Suppressor macrophage (primary cell): ENCODE results near the gene H1-8.
"Not testable (repeated sequence)": the region's sequence is repeated elsewhere in the genome, so short reads cannot be mapped to it uniquely, and the experiment has no call there.

Experiments
- DNase-seq, 4 experiments: peaks; one replicate each; pipeline ENCODE4 v3.0.0-alpha.2; 2020 to 2022

H1-8 gene

DNA sequence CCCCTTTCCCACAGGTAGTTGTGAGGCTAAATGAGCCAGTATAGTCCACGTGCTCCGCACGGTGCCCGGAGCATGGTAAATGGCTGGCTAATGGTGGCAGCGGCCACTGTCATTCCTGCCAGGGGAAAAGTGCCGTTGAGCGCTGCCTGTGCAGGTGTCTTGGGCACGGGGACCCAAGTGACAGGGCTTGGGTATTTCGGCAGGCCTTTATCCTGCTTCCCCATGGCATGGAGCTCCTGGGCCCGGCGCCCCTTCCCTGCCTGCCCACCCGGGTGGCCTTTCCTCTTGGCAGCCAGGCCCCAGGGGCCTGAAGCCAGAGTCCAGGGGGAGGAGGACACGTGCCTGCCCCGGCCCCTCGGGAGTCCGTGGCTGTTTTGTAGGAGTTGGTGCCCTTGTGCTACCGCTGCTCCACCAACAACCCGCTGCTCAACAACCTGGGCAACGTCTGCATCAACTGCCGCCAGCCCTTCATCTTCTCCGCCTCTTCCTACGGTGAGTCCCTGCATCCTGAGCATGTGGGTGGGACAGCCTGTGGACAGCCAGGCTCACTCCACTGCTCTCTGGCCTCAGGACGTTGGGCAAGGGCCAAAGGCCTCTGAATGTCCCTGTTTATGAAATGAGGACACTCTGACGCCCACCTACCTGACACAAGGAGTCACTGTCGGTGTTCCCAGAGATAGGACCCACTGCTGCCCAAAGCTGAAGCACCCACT lies 27.7 kb upstream of the H1-8 start:
- not testable (repeated sequence) for DNase-seq

DNA sequence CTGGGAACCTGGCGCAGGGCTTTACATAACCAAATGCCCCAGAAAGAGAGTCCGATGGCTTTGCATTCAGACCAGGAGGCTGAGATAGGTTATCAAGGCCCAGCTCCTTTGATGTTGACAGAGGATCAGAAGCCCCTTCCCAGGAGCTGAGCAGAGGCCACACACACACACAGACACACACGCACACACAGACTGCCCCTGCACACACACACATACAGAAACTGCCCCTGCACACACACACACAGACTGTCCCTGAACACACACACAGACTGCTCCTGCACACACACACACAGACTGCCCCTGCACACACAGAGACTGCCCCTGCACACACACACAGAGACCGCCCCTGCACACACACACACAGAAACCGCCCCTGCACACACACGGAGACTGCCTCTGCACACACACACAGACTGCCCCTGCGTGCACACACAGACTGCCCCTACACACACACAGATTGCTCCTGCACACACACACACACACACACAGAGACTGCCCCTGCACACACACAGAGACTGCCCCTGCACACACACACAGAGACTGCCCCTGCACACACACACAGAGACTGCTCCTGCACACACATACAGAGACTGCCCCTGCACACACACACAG lies 27.0 kb upstream of the H1-8 start:
- DNase-seq, result not testable (repeated sequence)

DNA sequence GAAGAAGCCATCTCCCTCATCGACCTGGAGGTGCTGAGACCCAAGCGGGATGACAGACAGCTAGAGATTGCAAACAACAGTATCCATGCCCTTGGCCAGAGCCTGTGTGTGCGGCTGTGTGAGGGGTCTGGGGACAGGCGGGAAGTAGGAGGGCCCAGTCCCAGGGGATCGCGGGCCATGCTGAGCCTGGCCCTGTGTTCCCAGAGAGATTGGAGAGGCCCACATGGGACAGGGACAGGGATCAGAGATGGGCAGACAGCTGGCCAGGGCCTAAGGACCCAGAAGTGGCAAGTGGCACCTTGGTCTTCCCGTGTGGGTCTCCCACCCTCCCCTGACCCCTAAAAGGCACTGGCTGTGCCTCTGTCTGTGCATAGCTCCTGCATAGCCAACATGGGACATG lies 25.5 kb upstream of the H1-8 start:
- DNase-seq, result no peak

- no peak for DNase-seq
Observed at GRCh38 chr3:129518038-129518561, 24.9 kb upstream of the H1-8 start.

DNA sequence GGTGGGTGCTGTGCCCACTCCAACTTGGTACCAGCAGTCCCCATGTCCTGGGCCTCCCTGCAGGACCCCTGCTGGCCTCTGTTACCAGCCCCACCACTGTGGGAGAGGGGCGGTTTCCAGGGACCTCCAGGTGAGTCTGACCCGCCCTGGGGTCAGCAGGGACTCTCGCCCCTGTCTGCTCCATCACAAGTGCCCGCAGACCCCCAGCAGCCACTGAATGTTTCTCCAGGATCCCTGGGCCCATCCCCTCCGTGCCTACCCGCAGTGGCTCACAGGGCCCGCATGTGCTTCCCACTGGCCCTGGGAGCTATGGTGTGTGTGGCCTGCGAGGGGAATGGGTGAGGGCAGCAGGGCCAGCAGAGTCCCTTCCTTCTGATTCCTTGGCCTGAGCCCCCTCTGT lies 24.4 kb upstream of the H1-8 start:
- DNase-seq, result no peak

GRCh38 chr3:129519449-129519848 lies 23.5 kb upstream of the H1-8 start:
- DNase-seq, result no peak

DNA sequence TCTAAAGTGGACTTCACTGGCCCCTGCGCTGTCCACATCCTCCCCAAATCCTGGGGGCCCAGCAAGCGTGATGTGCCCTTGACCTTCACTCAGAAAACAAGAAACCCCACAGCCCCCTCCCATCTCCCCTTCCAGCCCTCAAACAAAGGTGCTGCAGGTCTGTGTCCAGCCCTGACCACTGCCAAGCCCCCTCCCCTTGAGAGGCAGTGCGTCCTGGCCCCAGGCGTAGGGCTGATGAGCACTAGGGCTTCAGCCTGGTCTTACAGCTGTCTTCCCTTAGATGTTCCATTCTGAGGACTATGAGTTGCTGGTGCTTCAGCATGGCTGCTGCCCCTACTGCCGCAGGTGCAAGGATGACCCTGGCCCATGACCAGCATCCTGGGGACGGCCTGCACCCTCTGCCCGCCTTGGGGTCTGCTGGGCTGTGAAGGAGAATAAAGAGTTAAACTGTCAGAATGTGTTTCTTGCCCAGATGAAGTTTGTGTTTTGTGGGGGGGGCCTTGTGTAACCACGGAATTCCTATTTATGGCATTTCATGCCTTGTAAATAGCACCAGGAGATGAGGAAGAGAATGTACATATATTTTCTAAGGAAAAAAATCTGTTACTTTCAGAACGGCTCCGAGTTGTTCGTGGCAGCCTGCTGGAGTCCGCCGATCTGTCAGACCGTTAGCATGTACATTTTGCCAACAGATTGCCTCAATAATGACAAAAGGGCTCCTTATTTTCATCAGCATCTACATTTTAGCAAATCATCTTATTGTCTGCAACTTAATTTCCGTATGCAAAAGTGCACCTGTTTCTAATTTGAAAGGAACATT lies 22.9 kb upstream of the H1-8 start:
- no peak for DNase-seq

- no peak for DNase-seq
Observed at GRCh38 chr3:129520960-129521359, 22.0 kb upstream of the H1-8 start.

GRCh38 chr3:129521611-129522010 lies 21.4 kb upstream of the H1-8 start:
- DNase-seq, result no peak

GRCh38 chr3:129522953-129523352 lies 20.0 kb upstream of the H1-8 start:
- no peak for DNase-seq

DNA sequence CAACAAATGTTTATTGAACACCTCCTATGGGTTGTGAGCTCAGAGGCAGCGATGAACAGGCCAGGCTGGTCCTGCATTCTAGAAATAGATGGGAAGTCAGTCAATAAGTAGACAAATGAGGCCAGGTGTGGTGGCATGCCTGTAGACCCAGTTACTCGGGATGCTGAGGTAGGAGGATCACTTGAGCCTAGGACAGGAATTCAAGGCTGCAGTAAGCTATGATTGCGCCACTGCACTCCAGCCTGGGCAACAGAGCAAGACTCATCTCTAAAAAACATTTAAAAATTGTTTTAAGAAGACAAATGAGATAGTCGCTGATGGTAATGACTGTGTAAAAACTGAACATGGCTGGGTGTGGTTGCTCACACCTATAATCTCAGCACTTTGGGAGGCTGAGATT lies 18.9 kb upstream of the H1-8 start:
- no peak for DNase-seq

DNA sequence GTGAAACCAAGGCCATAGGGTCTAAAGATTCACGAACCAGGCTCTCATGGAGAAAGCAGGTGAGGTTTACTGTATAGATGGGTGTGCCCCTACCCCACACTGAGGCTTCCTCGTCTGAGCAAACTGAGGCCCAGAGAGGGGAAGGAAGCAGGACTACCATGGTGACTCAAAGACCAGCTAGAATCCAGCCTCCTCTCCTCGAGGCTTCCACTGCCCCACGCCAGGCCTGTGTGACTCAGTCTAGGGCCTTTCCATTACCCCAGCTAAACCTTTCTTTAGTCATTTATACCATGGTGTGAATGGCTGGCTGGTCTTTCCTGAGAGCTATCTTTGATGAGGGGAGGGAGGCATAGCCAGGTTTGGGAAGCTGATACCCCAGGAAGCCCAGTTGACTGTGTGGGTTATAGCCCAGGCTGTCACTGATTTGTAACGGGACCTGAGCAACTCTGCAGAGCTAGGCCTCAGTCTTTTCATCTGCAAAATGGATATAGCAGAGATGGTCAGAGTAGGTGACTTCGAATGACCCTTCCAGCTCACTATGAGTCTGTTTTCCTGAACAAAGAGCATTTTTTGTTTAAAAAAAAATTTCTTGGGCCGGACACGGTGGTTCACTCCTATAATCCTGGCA lies 17.5 kb upstream of the H1-8 start:
- DNase-seq, result peak; percentile 87 to 94 (median 90)

GRCh38 chr3:129526121-129526900 lies 16.7 kb upstream of the H1-8 start:
- DNase-seq, result peak; percentile 82 to 96 (median 90)

DNA sequence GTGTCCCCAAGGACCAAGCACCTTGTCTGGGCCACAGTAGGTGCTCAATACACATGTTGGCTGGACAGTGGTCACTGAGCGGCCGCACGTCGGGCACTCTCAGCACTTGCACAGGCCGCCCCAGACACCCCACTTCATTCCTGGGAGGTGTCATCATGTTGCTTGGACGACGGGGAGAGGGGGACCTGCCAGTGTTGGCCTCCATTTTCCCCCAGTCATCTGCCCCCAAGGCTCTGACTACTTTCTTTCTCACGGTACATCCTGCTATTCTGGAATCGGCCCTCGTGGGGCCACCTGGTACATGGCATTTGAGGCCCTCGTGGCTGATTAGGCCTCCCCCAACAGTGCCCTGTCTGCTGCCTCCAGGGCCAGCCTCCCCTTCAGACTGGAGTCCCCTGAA lies 15.7 kb upstream of the H1-8 start:
- DNase-seq, result no peak

DNA sequence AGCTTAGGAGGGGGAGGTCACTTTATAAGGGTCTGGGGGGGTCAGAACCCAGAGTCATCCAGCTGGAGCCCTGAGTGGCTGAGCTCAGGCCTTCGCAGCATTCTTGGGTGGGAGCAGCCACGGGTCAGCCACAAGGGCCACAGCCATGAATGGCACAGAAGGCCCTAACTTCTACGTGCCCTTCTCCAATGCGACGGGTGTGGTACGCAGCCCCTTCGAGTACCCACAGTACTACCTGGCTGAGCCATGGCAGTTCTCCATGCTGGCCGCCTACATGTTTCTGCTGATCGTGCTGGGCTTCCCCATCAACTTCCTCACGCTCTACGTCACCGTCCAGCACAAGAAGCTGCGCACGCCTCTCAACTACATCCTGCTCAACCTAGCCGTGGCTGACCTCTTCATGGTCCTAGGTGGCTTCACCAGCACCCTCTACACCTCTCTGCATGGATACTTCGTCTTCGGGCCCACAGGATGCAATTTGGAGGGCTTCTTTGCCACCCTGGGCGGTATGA lies 14.3 kb upstream of the H1-8 start, which contains the start of gene RHO:
TSS of gene RHO (plus strand) at position 51 of the 512 bp plus-strand sequence. CDS start at position 146, 95 bp downstream.
- DNase-seq, result peak in 3 of 4 experiments; percentile 37 to 51 (median 47)

DNA sequence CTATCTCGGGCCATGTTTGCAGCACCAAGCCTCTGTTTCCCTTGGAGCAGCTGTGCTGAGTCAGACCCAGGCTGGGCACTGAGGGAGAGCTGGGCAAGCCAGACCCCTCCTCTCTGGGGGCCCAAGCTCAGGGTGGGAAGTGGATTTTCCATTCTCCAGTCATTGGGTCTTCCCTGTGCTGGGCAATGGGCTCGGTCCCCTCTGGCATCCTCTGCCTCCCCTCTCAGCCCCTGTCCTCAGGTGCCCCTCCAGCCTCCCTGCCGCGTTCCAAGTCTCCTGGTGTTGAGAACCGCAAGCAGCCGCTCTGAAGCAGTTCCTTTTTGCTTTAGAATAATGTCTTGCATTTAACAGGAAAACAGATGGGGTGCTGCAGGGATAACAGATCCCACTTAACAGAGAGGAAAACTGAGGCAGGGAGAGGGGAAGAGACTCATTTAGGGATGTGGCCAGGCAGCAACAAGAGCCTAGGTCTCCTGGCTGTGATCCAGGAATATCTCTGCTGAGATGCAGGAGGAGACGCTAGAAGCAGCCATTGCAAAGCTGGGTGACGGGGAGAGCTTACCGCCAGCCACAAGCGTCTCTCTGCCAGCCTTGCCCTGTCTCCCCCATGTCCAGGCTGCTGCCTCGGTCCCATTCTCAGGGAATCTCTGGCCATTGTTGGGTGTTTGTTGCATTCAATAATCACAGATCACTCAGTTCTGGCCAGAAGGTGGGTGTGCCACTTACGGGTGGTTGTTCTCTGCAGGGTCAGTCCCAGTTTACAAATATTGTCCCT lies 13.4 kb upstream of the H1-8 start:
- DNase-seq, result no peak

DNA sequence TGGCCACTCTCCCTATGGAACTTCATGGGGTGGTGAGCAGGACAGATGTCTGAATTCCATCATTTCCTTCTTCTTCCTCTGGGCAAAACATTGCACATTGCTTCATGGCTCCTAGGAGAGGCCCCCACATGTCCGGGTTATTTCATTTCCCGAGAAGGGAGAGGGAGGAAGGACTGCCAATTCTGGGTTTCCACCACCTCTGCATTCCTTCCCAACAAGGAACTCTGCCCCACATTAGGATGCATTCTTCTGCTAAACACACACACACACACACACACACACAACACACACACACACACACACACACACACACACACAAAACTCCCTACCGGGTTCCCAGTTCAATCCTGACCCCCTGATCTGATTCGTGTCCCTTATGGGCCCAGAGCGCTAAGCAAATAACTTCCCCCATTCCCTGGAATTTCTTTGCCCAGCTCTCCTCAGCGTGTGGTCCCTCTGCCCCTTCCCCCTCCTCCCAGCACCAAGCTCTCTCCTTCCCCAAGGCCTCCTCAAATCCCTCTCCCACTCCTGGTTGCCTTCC lies 12.7 kb upstream of the H1-8 start:
- peak in 3 of 4 experiments; percentile 40 to 43 (median 41) for DNase-seq

DNA sequence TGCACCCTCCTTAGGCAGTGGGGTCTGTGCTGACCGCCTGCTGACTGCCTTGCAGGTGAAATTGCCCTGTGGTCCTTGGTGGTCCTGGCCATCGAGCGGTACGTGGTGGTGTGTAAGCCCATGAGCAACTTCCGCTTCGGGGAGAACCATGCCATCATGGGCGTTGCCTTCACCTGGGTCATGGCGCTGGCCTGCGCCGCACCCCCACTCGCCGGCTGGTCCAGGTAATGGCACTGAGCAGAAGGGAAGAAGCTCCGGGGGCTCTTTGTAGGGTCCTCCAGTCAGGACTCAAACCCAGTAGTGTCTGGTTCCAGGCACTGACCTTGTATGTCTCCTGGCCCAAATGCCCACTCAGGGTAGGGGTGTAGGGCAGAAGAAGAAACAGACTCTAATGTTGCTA lies 12.2 kb upstream of the H1-8 start:
- no peak for DNase-seq

DNA sequence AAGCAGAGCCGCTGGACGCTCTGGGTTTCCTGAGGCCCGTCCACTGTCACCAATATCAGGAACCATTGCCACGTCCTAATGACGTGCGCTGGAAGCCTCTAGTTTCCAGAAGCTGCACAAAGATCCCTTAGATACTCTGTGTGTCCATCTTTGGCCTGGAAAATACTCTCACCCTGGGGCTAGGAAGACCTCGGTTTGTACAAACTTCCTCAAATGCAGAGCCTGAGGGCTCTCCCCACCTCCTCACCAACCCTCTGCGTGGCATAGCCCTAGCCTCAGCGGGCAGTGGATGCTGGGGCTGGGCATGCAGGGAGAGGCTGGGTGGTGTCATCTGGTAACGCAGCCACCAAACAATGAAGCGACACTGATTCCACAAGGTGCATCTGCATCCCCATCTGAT lies 11.3 kb upstream of the H1-8 start:
- DNase-seq, result peak in 2 of 4 experiments; percentile 28 to 48

DNA sequence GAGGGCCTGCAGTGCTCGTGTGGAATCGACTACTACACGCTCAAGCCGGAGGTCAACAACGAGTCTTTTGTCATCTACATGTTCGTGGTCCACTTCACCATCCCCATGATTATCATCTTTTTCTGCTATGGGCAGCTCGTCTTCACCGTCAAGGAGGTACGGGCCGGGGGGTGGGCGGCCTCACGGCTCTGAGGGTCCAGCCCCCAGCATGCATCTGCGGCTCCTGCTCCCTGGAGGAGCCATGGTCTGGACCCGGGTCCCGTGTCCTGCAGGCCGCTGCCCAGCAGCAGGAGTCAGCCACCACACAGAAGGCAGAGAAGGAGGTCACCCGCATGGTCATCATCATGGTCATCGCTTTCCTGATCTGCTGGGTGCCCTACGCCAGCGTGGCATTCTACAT lies 10.7 kb upstream of the H1-8 start:
- DNase-seq, result no peak

DNA sequence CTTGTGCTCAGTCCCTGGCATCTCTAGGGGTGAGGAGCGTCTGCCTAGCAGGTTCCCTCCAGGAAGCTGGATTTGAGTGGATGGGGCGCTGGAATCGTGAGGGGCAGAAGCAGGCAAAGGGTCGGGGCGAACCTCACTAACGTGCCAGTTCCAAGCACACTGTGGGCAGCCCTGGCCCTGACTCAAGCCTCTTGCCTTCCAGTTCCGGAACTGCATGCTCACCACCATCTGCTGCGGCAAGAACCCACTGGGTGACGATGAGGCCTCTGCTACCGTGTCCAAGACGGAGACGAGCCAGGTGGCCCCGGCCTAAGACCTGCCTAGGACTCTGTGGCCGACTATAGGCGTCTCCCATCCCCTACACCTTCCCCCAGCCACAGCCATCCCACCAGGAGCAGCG lies 9.6 kb upstream of the H1-8 start:
- no peak for DNase-seq
